ENCODE data around the gene PITPNM3. TPM values are rescaled to one million over a fixed set of nuclear protein-coding genes. Genes with fewer than 3 reads are reported as not detected.

PITPNM3 gene
- 0.26 and 0.63 TPM in 2 replicates for total RNA-seq

GRCh38 chr17:6556121-6557039, at the start of gene PITPNM3:
TSS of gene PITPNM3 (minus strand) at chr17:6556555. CDS start at chr17:6556406, 149 bp downstream.

GRCh38 chr17:6443692-6444570, 112.4 kb downstream of the PITPNM3 start, which contains the start of gene PIMREG:
TSS of gene PIMREG (plus strand) at chr17:6444455. CDS start at chr17:6445111, 656 bp downstream.

GRCh38 chr17:6435051-6435450, 121.3 kb downstream of the PITPNM3 start, which contains the start of gene AIPL1:
TSS of gene AIPL1 (minus strand) at chr17:6435121. CDS start at chr17:6435104, 17 bp downstream.

Other genes with a start within 250 kb of the PITPNM3 start
- gene AIPL1, start 121.4 kb downstream of the PITPNM3 start, total RNA-seq, result not detected in 2 replicates
- 0.60 and 4.4 TPM in 2 replicates for gene PIMREG, start 112.1 kb downstream of the PITPNM3 start, total RNA-seq
- gene KIAA0753, start 84.2 kb upstream of the PITPNM3 start, total RNA-seq, result 8.2 and 9.0 TPM in 2 replicates
- 118 and 120 TPM in 2 replicates for gene TXNDC17, start 84.5 kb upstream of the PITPNM3 start, total RNA-seq
- gene MED31, start 95.0 kb upstream of the PITPNM3 start, total RNA-seq, result 8.0 and 9.2 TPM in 2 replicates
- 0.17 and 0.32 TPM in 2 replicates for gene C17orf100, start 95.2 kb upstream of the PITPNM3 start, total RNA-seq
- gene SLC13A5, start 156.8 kb upstream of the PITPNM3 start, total RNA-seq, result not detected in 2 replicates
- gene XAF1, start 199.5 kb upstream of the PITPNM3 start, total RNA-seq, result 27.4 and 42.6 TPM in 2 replicates
- 0.09 TPM in 1 of 2 replicates, not detected in the other for gene FBXO39, start 219.7 kb upstream of the PITPNM3 start, total RNA-seq

All from bronchial smooth muscle cell (primary cell).